ENCODE measurements around the gene UMAD1.

Gene UMAD1

GRCh38 chr7:7907306-7907705, 266.8 kb downstream of the UMAD1 start:
- DNase-seq, result no peak

DNA sequence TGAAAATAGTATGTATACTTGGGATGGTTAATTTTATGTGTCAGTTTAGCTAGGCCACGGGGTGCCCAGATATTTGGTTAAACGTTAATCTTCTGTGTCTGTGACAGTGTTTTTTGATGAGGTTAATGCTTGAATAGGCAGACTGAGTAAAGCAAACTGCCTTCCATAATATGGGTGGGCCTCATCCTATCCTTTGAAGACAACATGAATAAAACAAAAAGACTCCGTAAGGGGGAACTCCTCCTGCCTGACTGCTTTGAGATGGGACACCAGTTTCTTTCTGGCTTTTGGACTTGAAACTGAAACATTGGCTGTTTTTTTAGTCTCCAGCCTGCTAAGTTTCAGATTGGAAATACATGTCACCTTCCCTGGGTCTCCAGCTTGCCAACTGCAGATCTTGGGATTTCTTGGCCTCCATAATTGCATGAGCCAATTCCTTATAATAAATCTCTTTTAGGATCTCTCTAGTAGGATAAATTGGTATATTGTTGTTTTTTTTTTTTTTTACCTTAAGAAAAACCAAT, 268.1 kb downstream of the UMAD1 start:
- DNase-seq, result no peak

- no peak for DNase-seq
Measured at GRCh38 chr7:7909376-7909775, 268.8 kb downstream of the UMAD1 start.

GRCh38 chr7:7911369-7912123, 271.0 kb downstream of the UMAD1 start:
- no peak for DNase-seq

GRCh38 chr7:7912937-7913336, 272.4 kb downstream of the UMAD1 start:
- no peak for DNase-seq

- DNase-seq, result no peak
Measured at GRCh38 chr7:7913504-7913903, 273.0 kb downstream of the UMAD1 start.

GRCh38 chr7:7914547-7914946, 274.0 kb downstream of the UMAD1 start:
- DNase-seq, result no peak

GRCh38 chr7:7916064-7916463, 275.5 kb downstream of the UMAD1 start:
- no peak for DNase-seq

GRCh38 chr7:7917593-7917992, 277.0 kb downstream of the UMAD1 start:
- DNase-seq, result no peak

GRCh38 chr7:7918736-7919448, 278.3 kb downstream of the UMAD1 start:
- DNase-seq, result no peak

DNA sequence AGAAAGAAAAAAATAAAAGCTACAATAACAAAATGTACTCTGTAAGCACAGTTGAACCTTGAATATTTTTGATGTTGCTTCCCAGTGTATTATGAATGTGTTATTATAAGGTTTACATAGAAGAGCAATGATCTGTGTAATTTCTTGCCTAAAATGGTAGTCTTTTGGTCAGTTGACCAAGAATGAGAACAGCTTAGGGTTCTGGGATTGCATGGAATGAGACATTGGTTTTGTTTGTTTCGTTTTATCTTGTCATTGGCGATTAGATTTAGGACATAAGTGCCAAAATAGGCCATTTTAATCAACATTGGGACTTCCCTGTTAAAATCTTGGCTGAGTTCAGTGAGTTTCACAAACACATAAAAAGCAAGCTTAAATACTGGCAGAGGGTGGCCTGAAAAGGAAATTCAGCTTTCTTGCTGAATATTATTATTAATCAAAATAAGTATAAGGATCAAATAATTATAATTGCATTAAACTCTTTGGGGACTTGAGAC, 278.9 kb downstream of the UMAD1 start:
- no peak for DNase-seq

DNA sequence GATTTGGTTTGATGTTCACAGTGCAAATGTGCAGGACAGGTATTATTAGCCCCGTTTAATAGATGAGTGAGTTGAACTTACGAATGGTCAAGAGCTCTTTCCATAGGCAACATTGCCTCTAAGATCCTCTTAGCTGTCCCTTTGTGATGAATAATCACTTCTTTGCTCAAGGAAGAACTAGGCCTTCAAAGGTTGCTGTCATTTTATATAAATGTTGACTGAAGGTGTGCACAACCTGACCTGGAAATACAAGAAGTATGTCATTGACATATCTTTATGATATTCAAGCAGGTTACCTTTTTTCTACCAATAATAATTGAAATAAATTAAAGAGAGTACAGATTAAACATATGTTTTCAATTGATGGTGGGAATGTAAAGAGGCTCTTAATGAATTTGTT, 279.5 kb downstream of the UMAD1 start:
- no peak for DNase-seq

- DNase-seq, result no peak
Measured at GRCh38 chr7:7920481-7920880, 279.9 kb downstream of the UMAD1 start.

DNA sequence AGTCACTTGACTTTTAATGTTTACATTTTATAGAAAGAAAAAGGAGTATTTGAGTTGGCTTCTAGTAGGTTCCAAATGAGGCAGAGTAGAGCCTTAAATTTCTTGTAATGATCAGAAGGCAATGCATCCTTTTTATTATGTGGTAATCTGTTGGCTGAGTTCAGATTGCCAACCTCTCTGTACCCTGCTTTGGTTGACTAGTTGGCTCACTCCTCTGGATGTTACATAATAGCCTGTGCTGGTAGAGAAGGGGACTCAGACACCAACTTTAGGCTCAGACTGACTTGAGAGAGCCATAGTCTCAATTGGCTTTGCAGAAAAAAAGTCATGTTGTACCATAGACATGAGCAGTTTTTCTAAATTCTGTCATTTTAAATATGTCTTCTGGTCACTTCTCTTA, 281.3 kb downstream of the UMAD1 start:
- DNase-seq, result no peak

- DNase-seq, result no peak
Measured at GRCh38 chr7:7922684-7923385, 282.3 kb downstream of the UMAD1 start.

DNA sequence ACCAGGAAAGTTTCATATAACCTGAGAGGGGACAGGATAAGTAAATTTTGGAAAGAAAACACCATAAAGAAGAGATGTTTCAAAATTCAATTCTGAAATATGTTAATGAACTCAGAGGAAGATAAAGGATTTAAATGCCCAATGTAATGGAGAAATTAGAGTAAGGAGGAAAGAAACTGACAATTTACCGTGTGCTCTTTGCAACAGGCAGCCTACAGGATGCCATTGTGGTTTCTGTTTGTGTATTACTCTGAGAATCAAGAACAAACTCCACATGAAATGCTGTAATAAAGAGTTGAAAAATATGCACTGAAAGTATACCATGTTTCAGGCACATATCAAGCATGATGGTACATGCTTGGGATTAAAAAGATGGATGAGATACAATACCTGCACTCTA, 283.3 kb downstream of the UMAD1 start:
- DNase-seq, result no peak

GRCh38 chr7:7924303-7924702, 283.8 kb downstream of the UMAD1 start:
- no peak for DNase-seq
